Measurements from ENCODE around the gene CCSER1. TPM values are rescaled to one million over a fixed set of nuclear protein-coding genes. Genes with fewer than 3 reads are reported as not detected.
A peak's percentile ranks its signal among the peaks of the same experiment; 100 is the strongest.

The CCSER1 gene
- total RNA-seq, 1 donor from 2014 or later, result 18.1 TPM

GRCh38 chr4:90120815-90121214 is 6.4 kb upstream of the CCSER1 start:
- Mint-ChIP-seq H3K27me3 (no peaks in the 10 kb centered on the region), H3K4me3 (no peak overlapping the region), H3K36me3 (no peaks in the 10 kb centered on the region), H3K27ac (no peak overlapping the region), H3K4me1 (ENCODE audit: unreplicated experiment) (no peaks in the 10 kb centered on the region), H3K9me3 (no peaks in the 10 kb centered on the region)
- DNase-seq (ENCODE audit: extremely low spot score, unreplicated experiment), result no peak
- TF ChIP-seq CTCF (conservative IDR thresholded peaks at IDR 0.05), result no peak

DNA sequence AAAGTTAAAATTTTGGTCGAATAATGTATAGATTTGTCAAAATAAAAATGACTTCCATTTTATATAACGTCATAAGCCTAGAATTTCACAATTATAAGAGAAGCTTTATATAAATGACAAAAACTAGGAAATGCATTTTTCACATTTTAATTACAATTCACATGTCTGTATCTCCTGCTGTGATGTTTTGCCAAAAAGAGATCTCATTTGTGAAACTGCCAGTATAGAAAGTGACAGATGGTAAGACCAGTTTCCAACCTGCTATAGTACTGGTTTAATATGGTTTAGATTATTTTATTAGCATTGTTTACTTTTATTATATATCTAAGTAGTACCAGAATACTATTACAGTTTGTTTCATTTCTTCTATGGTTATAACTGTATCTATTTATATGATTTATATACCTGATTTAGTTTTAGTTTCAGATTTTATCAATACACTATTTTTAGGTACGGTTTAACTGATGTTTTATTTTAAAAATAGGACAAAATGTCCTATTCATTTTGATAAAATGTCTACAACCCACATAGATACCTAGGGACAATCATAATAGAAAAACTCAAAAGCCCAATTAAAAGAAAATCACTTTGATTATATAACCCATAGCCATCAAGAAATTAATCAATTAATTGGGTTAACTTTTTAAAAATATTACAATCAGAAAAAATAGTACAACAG is 5.4 kb upstream of the CCSER1 start:
- Mint-ChIP-seq H3K27ac (no peak overlapping the region), H3K4me1 (ENCODE audit: unreplicated experiment) (peaks cover 5% of the 10 kb centered on the region), H3K27me3 (peaks cover 3% of the 10 kb centered on the region), H3K36me3 (no peaks in the 10 kb centered on the region), H3K9me3 (no peaks in the 10 kb centered on the region), H3K4me3 (no peak overlapping the region)
- TF ChIP-seq CTCF (conservative IDR thresholded peaks at IDR 0.05), result no peak
- no peak for DNase-seq (ENCODE audit: extremely low spot score, unreplicated experiment)

DNA sequence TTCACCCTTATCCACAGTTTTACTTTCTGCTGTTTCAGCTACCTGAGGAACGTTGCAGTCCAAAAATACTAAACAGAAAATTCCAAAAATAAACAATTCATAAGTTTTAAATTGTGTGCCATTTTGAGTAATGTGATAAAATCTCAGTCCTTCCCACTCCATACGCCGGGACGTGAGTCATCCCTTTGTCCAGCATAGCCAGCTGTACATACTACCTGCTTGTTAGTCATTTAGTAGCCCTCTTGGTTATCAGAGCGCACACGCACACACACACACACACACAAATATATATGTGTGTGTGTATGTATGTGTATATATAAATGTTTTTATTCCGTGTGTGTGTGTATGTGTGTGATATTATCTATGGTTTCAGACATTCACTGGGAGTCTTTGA is 4.8 kb upstream of the CCSER1 start:
- TF ChIP-seq CTCF (conservative IDR thresholded peaks at IDR 0.05), result no peak
- peaks cover 8% of the 10 kb centered on the region for H3K4me1 Mint-ChIP-seq (ENCODE audit: unreplicated experiment)
- no peaks in the 10 kb centered on the region for H3K36me3 Mint-ChIP-seq
- no peak overlapping the region for H3K4me3 Mint-ChIP-seq
- H3K27ac Mint-ChIP-seq, result no peak overlapping the region
- no peaks in the 10 kb centered on the region for H3K9me3 Mint-ChIP-seq
- no peak for DNase-seq (ENCODE audit: extremely low spot score, unreplicated experiment)
- H3K27me3 Mint-ChIP-seq, result peaks cover 6% of the 10 kb centered on the region

- TF ChIP-seq CTCF (conservative IDR thresholded peaks at IDR 0.05), result no peak
- DNase-seq (ENCODE audit: extremely low spot score, unreplicated experiment), result no peak
- H3K27ac Mint-ChIP-seq, result no peak overlapping the region
- H3K27me3 Mint-ChIP-seq, result peaks cover 13% of the 10 kb centered on the region
- no peak overlapping the region for H3K4me3 Mint-ChIP-seq
- H3K36me3 Mint-ChIP-seq, result no peaks in the 10 kb centered on the region
- H3K4me1 Mint-ChIP-seq (ENCODE audit: unreplicated experiment), result peaks cover 17% of the 10 kb centered on the region
- no peaks in the 10 kb centered on the region for H3K9me3 Mint-ChIP-seq
These were observed 2.9 kb upstream of the CCSER1 start for GRCh38 chr4:90124276-90124675.

DNA sequence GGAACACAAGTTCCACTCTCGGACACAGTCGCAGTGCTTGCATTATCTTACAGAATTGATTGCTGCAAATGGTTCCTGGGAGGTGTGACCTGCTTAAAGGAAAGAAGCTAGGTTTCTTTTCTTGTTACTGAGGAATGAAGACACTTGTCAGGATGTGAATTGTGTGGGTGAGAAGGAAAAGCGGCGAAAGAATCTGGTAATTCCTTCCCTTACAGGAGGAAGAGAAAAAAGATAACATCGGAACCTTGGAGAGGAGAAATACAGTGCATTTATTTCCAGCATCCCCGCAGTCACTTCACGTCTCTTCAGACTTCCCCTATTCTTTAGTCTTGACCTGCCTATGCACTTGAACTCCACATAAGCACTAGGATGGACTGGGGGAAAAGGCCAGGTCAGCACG is 389 bp upstream of the CCSER1 start:
- peak overlapping the region; percentile 97 for H3K27ac Mint-ChIP-seq
- peaks cover 13% of the 10 kb centered on the region for H3K27me3 Mint-ChIP-seq

More for the DNA sequence above, 389 bp upstream of the CCSER1 start:
- no peaks in the 10 kb centered on the region for H3K9me3 Mint-ChIP-seq
- DNase-seq (ENCODE audit: extremely low spot score, unreplicated experiment), result no peak
- peak overlapping the region; percentile 99 for H3K4me3 Mint-ChIP-seq
- no peaks in the 10 kb centered on the region for H3K36me3 Mint-ChIP-seq
- H3K4me1 Mint-ChIP-seq (ENCODE audit: unreplicated experiment), result peaks cover 17% of the 10 kb centered on the region
- TF ChIP-seq CTCF (conservative IDR thresholded peaks at IDR 0.05), result no peak
